GM04504 (cell line): ENCODE measurements around the gene METTL23.
"Not testable (repeated sequence)": the region's sequence is repeated elsewhere in the genome, so short reads cannot be mapped to it uniquely, and the experiment has no call there.

Source experiments
- DNase-seq: peaks from one replicate; pipeline ENCODE4 v3.0.0-alpha.2; 2012; ENCODE audit warnings: low read depth

Gene METTL23

DNA sequence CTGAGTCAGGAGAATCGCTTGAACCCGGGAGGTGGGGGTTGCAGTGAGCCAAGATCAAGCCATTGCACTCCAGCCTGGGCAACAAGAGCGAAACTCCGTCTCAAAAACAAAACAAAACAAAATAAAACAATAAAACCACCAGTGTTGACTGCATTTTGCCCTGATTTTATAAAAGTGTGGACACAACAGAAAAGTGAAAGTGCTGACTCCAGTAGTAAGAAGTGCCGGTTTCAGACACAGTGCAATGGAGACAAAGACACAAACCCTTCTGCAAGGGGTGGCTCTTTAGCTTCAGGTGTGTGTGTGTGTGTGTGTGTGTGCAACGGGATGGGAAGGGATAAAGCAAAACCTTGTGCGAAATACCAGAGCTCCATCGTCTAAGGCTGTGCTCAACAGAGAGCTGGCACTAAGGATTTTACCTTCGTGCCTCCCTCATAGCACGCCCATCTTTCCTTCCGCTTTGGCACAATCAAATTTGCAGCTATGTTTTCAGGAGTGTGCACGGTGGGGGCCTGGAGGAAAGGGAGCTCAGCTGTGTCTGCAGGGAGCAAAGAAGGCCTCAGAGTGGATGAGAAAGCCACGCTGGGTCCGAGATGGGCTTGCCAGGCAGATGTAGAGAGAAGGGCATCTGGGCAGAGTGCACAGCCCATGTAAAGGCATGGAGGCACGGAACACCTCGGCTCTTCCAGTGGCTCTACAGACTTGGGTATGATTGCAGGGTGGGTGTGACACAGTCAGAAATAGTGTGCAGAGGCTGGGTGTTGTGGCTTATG, 31.4 kb upstream of the METTL23 start:
- no peak for DNase-seq

- no peak for DNase-seq
Observed at GRCh38 chr17:76696763-76697701, 29.6 kb upstream of the METTL23 start.

- no peak for DNase-seq
Observed at GRCh38 chr17:76697702-76698465, 28.8 kb upstream of the METTL23 start.

GRCh38 chr17:76698466-76698977, 28.1 kb upstream of the METTL23 start:
- DNase-seq = not testable (repeated sequence)

GRCh38 chr17:76700270-76700616, 26.4 kb upstream of the METTL23 start:
- no peak for DNase-seq

DNA sequence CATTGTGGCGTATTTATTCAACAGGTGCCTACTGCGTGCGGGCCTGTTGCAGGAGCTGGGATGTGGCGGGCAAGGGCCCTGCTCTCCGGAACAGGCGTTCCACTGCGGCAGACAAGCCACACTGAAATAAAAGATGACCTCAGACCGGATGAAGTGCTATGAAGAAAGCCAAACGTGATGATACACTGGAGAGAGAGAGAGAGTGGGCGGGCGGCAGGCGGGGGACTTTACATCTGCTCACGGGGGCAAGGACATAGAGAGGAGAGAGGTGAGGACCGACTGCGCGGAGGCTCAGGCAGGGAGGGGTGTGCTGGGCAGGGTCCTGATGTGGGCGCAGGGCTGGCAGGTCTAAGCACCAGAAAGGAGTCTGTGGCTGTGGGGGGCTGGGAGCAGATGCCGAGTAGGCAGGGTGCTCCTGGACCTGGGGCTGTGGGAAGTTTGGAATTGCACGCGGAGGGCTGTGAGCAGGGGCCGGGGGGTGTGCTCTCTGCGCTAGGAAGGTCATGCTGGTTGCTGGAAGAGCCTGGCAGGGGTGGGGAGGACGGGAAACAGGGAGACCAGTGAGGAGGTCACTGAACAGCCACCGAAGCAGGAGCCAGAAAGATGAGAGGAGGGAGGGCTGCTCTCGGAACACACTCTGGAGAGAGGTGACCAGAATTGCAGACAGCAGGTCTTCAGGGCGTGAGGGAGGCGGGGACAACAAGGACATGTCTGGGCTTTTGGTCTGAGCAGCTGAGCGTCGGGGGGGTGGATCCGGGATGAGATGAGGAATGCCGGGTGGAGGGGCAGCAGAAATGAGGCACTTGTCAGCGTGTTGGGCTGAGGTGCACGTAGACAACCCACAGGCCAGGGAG, 25.8 kb upstream of the METTL23 start:
- peak; percentile 71 for DNase-seq

- DNase-seq = no peak
Observed at GRCh38 chr17:76701471-76701967, 25.1 kb upstream of the METTL23 start.

- no peak for DNase-seq
Observed at GRCh38 chr17:76702076-76702475, 24.6 kb upstream of the METTL23 start.

DNA sequence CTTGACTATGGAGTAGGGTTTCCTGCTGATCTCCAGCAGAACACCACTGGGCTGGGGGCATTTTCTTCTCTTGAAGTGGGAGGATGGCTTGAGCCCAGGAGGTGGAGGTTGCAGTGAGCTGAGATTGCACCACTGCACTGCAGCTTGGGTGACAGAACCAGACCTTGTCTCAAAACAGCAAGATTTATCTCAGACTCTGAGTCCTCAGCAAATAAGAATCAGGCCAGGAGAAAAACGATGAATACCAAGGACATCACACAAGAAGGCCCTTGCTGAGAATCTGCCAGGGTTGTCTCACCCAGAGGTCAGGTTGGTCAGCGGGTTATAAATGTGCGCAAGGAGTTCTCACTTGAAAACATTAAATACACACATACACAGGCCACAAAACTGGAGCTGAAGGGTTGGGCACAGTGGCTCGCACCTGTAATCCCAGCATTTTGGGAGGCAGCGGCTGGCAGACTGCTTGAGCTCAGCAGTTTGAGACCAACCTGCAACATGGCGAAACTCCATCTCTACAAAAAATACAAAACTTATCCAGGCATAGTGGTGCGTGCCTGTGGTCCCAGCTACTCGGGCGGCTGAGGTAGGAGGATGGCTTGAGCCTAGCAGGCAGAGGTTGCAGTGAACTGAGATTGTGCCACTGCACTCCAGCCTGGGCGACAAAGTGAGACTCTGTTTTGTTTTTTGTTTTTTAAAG, 23.6 kb upstream of the METTL23 start:
- no peak for DNase-seq

DNA sequence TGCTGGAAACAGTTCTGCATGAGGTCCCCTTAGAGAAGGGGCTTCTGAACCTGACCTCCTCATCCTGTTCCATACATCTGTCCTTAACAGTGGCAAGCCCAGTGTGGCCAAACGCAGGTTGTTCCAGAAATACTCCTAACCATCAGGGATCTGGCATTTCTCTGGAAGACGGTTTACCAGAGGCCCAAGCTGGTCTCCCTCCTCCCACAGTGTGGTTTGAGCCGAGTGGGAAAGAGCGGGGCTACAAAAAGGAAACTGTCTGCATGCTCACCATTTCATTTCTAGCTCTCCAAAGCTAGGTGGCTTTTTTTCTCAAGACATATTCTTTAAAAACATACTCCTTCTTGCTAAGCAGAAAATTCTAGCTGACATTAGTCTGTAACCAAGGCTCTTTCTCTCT, 21.8 kb upstream of the METTL23 start:
- no peak for DNase-seq

- DNase-seq = no peak
Observed at GRCh38 chr17:76706817-76707216, 19.8 kb upstream of the METTL23 start.

DNA sequence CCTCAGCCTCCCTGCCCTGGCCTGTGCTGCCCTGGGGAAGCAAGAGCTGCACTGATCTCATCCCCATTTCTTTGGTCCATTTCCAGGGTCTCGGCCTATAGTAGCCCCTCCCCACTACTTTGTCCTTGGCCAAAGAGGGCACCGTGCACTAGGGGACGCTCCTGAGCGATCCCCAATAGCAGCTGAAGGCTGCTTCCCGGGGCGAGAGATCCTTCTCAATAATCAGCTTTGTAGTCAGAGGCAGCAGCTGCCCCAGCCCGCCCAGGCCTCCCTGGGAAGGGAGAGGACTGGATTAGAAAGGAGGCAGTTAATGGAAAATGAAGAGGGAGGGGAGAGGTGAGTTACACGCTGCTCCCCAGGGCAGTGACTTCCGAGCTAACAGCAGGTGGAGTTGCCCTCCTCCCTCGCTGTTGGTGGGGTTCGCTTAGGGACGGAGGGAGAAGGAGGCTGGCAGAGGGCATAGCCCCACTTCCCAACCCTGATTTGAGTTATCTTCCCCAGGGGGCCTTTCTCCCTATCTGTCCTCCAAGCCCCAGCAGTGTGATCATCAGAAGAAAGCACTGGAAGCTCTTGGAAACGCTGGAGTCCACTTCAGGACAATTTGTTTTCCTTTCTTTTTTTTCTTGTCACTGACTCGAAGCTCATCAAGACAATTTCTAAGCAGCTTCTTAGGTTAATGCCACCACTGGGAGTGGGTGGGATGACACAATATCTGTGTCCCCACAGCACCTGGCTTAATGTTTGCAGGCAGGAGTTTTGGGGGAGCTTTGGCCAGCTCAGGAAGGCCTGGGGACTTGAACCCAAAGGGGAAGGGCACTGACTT, 18.4 kb upstream of the METTL23 start:
- DNase-seq = no peak

DNA sequence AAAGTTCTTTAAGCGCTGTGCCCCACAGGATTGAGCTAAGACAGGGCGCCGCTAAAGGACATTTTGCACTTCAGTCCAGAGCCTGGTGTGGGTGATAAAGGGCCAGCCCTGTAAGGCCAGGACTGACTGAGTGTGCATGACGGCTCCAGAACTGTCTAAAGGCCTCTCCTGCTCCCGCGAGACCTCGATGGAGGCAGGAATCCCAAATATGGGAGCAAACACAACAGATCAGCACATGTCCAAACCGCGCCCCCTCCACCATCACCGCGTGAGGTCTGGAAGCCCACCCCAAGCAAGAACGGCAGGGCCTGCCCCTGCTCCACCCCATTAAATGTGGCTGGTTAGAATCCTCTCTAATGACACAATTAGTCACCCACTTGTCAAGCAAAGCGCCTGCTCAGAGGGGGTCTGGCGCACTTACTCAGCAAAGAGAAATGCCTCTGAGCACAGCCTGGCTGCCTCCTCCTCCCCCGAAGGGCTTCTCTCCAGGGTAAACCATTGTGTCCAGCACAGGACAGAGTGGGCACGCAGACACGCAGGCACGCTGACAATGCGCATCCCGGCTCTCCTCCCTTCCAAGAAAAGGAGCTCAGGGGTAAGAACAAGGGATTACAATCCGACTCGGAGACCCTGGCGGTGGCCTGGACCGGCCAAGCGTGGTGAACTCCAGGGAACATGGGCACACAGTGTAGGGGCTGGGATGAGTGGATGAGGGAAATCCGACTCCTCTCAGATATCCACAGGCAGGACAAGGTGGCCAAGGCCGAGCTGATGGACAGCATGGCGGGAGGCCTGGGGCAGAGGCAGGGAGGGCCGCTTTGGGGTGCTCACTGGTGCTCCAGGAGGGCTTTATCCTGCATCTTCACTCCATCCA, 17.3 kb upstream of the METTL23 start:
- peak; percentile 95 for DNase-seq

DNA sequence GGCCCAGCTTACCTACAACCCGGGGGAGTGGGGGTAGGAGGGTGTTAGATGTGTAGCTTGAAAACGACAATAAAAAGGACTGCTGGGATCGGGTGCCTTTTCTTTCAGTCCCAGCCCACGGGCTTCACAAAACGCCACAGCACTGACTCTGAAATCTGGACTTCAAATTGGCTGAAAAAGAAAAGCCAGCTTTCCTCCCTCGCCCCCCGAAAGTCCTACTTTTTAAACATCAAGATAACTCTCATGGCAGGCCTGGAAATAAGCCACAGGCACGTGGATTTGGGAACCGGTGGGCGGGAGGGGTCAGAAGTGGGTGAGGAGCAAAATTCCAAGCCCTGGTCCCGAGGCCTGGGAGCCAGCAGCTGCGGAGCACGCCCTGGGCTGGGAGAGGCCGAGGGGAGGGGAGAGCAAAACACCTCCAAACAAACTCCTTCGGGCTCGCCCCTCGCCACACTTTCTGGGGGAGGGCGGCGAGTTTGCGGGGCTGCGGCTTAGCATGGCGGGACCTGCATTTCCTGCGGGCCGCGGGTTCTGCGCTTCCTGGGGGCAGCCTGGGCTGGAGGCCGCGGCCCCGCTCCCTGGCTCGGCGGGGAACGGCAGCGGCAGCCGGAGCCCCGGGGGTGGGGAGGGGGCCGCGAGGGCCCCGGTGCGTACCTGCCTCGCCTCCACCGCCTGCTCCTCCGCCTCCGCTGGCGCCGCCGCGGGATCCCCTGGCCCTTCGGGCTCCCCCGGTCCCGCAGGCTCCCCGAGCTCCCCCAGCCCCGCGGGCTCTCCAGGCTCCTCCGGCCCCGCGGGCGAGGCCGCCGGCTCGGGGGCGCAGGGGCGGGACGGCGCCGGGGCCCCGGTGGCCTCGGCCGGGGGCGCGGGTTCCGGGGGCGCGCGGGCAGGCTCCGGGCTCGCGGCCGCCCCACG, 16.4 kb upstream of the METTL23 start:
- DNase-seq = not testable (repeated sequence)

- no peak for DNase-seq
Observed at GRCh38 chr17:76710863-76711611, 15.6 kb upstream of the METTL23 start, which contains the start of gene MXRA7. MXRA7 (minus strand) TSS chr17:76710965; CDS start chr17:76710946, 19 bp downstream.

GRCh38 chr17:76712321-76712720, 14.3 kb upstream of the METTL23 start:
- DNase-seq = not testable (repeated sequence)

DNA sequence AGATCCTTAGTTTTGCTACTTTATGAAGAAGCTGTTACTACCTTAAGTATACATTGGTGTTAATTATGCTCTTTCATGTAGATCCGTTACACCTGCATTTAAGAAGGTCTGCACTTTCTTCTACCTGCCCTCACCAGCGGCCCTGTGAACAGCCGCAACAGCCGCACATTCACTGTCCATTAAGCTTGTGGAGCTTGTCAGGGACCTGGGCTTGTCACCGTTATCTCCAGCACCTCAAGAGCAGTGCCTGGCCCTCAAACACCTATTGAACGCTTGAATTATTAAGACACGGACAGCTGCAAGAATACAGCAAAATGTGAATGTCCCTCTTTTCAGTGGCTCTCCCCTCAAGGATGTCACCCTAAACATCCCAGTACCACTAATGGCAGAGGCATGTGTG, 12.9 kb upstream of the METTL23 start:
- DNase-seq = no peak
